ENCODE data around the gene VAV2.
A peak's percentile ranks its signal among the peaks of the same experiment; 100 is the strongest.

The VAV2 gene

DNA sequence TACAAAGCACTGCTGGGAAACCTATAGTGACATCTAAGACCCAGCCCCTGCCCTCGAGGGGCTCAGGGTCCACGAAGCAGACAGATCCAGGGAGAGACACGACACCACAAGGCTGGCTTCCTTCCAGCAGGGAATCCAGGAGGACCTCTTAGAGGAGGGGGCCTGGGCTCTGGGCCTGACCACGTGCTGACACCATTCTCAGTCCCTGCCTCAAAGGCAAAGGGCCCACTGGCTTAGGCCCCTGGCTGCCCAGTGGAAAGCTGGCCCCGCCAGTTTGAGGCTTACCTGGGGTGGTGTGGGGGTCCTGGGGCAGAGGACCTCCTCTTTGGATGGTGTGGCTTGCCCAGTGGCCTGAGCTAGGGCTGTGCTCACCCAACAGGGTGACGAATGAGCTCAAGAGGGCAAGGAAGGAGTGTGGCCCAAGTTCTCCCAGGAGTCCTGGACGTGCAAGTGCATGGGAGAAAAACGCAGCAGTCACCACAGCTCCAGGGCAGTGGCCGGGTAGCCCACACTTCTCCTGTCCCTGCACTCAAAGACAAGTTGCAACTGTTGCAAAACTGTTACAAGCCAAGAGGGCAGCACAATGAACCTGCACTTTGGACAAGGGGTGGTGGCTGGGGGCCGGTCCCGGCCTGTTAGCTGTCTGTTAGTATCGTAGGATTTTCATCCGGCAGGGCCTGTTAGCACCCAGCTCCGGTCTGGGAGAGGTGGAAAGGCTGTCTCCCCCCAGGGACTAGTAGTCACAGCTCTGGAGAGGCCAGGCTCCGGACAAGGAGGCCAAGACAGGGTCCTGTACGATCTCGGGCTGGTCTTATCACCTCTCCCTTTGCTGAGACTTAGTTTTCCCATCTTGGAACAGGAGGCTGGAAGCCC lies 252.5 kb downstream of the VAV2 start:
- Histone ChIP-seq H4K8ac (ENCODE audit: low read depth, low read length) (no peak overlapping the region), H3K4ac (ENCODE audit: low read depth, low read length) (no peak overlapping the region), H2BK12ac (ENCODE audit: low read length) (no peak overlapping the region), H3K4me1 (ENCODE audit: control insufficient read depth in 1 of 2, insufficient read depth in 2 of 2, low read length in 2 of 2) (peaks cover 2 to 9% of the 10 kb centered on the region in 2 experiments), H3K14ac (ENCODE audit: low read length) (no peak overlapping the region), H2AK5ac (ENCODE audit: low read length) (no peak overlapping the region), H4K12ac (ENCODE audit: low read depth, low read length) (no peak overlapping the region), H2BK120ac (ENCODE audit: insufficient read depth, low read length, poor library complexity) (no peak overlapping the region), H3K18ac (ENCODE audit: low read length) (no peak overlapping the region), H3K4me2 (ENCODE audit: low read length) (no peak overlapping the region), H3K27ac (ENCODE audit: low read depth, low read length) (no peak overlapping the region), H3K36me3 (ENCODE audit: control insufficient read depth in 1 of 2, insufficient read depth in 2 of 2, low read length in 2 of 2) (no peaks in the 10 kb centered on the region), H3K79me2 (ENCODE audit: control insufficient read depth, insufficient read depth, low read length, poor library complexity) (no peaks in the 10 kb centered on the region), H3K4me3 (ENCODE audit: low read depth, low read length) (no peak overlapping the region), H3K9ac (ENCODE audit: low read length) (no peak overlapping the region), H3K27me3 (ENCODE audit: insufficient read depth, low read length) (no peaks in the 10 kb centered on the region), H3K9me3 (ENCODE audit: insufficient read depth, low read depth, low read length) (no peaks in the 10 kb centered on the region), H4K91ac (ENCODE audit: low read depth, low read length) (no peak overlapping the region), H3K23ac (ENCODE audit: low read length) (no peak overlapping the region), H2AFZ (ENCODE audit: insufficient read depth, low read length, poor library complexity) (no peak overlapping the region), H3K79me1 (ENCODE audit: low read length) (no peaks in the 10 kb centered on the region), H2BK5ac (ENCODE audit: low read depth, low read length, poor library complexity) (no peak overlapping the region)
- DNase-seq: no peak
- no CpG with 5 or more reads among the region's 17 CpGs for WGBS (ENCODE audit: extremely low coverage, insufficient coverage, insufficient read length)

- H3K27me3 ChIP-seq (ENCODE audit: insufficient read depth, low read length): no peaks in the 10 kb centered on the region
- H3K79me2 ChIP-seq (ENCODE audit: control insufficient read depth, insufficient read depth, low read length, poor library complexity): no peaks in the 10 kb centered on the region
- no peak overlapping the region for H3K9ac ChIP-seq (ENCODE audit: low read length)
- no peaks in the 10 kb centered on the region for H3K9me3 ChIP-seq (ENCODE audit: insufficient read depth, low read depth, low read length)
- no peak overlapping the region for H4K12ac ChIP-seq (ENCODE audit: low read depth, low read length)
- no CpG with 5 or more reads among the region's 13 CpGs for WGBS (ENCODE audit: extremely low coverage, insufficient coverage, insufficient read length)
- H2BK120ac ChIP-seq (ENCODE audit: insufficient read depth, low read length, poor library complexity): no peak overlapping the region
- H2BK5ac ChIP-seq (ENCODE audit: low read depth, low read length, poor library complexity): no peak overlapping the region
- H3K18ac ChIP-seq (ENCODE audit: low read length): no peak overlapping the region
- DNase-seq: no peak
- H3K36me3 ChIP-seq (ENCODE audit: control insufficient read depth in 1 of 2, insufficient read depth in 2 of 2, low read length in 2 of 2): no peaks in the 10 kb centered on the region
- no peak overlapping the region for H3K14ac ChIP-seq (ENCODE audit: low read length)
- H2AFZ ChIP-seq (ENCODE audit: insufficient read depth, low read length, poor library complexity): no peak overlapping the region
- H3K27ac ChIP-seq (ENCODE audit: low read depth, low read length): no peak overlapping the region
- no peaks in the 10 kb centered on the region for H3K79me1 ChIP-seq (ENCODE audit: low read length)
- no peak overlapping the region for H4K91ac ChIP-seq (ENCODE audit: low read depth, low read length)
- H3K23ac ChIP-seq (ENCODE audit: low read length): no peak overlapping the region
- no peak overlapping the region for H2AK5ac ChIP-seq (ENCODE audit: low read length)
- H4K8ac ChIP-seq (ENCODE audit: low read depth, low read length): peak overlapping the region; percentile 5
- no peak overlapping the region for H2BK12ac ChIP-seq (ENCODE audit: low read length)
- peak overlapping the region; percentile 35 for H3K4me2 ChIP-seq (ENCODE audit: low read length)
- H3K4ac ChIP-seq (ENCODE audit: low read depth, low read length): no peak overlapping the region
- peaks cover 2 to 9% of the 10 kb centered on the region in 2 experiments for H3K4me1 ChIP-seq (ENCODE audit: control insufficient read depth in 1 of 2, insufficient read depth in 2 of 2, low read length in 2 of 2)
- H3K4me3 ChIP-seq (ENCODE audit: low read depth, low read length): no peak overlapping the region
These were observed 253.4 kb downstream of the VAV2 start for GRCh38 chr9:133738640-133739225.

GRCh38 chr9:133737774-133738639 lies 254.1 kb downstream of the VAV2 start, which contains the start of gene SARDH:
Gene SARDH, minus strand, starts transcription at chr9:133738352. Its CDS starts 4,179 bp downstream, at chr9:133734173.
- H4K91ac ChIP-seq (ENCODE audit: low read depth, low read length): no peak within 1 kb of the TSS
- WGBS (ENCODE audit: extremely low coverage, insufficient coverage, insufficient read length): no CpG with 5 or more reads among the region's 25 CpGs

DNA sequence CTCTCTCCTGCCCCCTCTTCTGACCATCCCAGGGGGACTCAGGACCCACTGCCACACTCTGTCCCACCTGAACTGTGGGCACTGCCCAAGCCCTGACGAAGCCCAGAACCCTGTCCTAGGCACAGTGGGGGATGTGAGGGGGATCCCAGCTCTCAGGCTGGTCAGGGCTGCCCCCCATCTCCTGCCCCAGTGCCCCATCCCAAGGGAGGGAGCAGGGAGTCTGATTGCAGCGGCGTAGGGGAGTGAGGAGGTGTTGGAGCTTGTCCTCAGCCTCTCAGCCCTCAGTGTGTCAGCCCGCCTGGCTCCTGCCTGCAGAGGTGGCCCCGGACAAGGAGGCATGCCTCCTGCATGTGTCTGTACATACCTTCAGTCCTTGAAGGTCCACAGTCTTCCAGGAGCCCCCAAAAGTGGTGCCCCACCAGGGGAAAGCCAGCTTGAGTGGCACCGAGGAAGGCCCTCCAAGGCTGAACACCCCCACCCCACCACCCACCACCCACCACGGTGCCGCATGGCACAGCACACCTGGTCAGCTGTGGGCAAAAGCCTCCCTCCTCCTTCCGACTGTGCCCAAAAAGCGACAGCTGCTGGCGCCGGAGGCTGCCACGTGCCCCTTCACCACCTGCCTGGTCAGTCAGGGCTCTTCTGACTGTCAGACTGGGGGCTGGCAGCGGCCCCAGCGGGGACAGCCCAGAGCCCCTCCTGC lies 254.9 kb downstream of the VAV2 start:
- Histone ChIP-seq H3K9ac (ENCODE audit: low read length) (no peak overlapping the region), H3K9me3 (ENCODE audit: insufficient read depth, low read depth, low read length) (no peaks in the 10 kb centered on the region), H2BK12ac (ENCODE audit: low read length) (no peak overlapping the region), H4K8ac (ENCODE audit: low read depth, low read length) (no peak overlapping the region), H2BK120ac (ENCODE audit: insufficient read depth, low read length, poor library complexity) (no peak overlapping the region), H4K91ac (ENCODE audit: low read depth, low read length) (no peak overlapping the region), H2BK5ac (ENCODE audit: low read depth, low read length, poor library complexity) (no peak overlapping the region), H3K4me2 (ENCODE audit: low read length) (no peak overlapping the region), H3K14ac (ENCODE audit: low read length) (no peak overlapping the region), H3K4me3 (ENCODE audit: low read depth, low read length) (no peak overlapping the region), H3K36me3 (ENCODE audit: control insufficient read depth in 1 of 2, insufficient read depth in 2 of 2, low read length in 2 of 2) (no peaks in the 10 kb centered on the region), H2AFZ (ENCODE audit: insufficient read depth, low read length, poor library complexity) (no peak overlapping the region), H3K27ac (ENCODE audit: low read depth, low read length) (no peak overlapping the region), H3K18ac (ENCODE audit: low read length) (no peak overlapping the region), H3K27me3 (ENCODE audit: insufficient read depth, low read length) (no peaks in the 10 kb centered on the region), H3K23ac (ENCODE audit: low read length) (no peak overlapping the region), H2AK5ac (ENCODE audit: low read length) (no peak overlapping the region), H3K79me2 (ENCODE audit: control insufficient read depth, insufficient read depth, low read length, poor library complexity) (no peaks in the 10 kb centered on the region), H3K4me1 (ENCODE audit: control insufficient read depth in 1 of 2, insufficient read depth in 2 of 2, low read length in 2 of 2) (peaks cover 2 to 9% of the 10 kb centered on the region in 2 experiments), H4K12ac (ENCODE audit: low read depth, low read length) (no peak overlapping the region), H3K79me1 (ENCODE audit: low read length) (no peaks in the 10 kb centered on the region), H3K4ac (ENCODE audit: low read depth, low read length) (no peak overlapping the region)
- WGBS (ENCODE audit: extremely low coverage, insufficient coverage, insufficient read length): no CpG with 5 or more reads among the region's 15 CpGs
- no peak for DNase-seq

More at GRCh38 chr9:133737774-133738639, 254.1 kb downstream of the VAV2 start, which contains the start of gene SARDH:
- Histone ChIP-seq H2BK5ac (ENCODE audit: low read depth, low read length, poor library complexity) (no peak within 1 kb of the TSS), H3K14ac (ENCODE audit: low read length) (no peak within 1 kb of the TSS), H3K4me2 (ENCODE audit: low read length) (peak within 1 kb of the TSS; percentile 35), H3K18ac (ENCODE audit: low read length) (no peak within 1 kb of the TSS), H2BK120ac (ENCODE audit: insufficient read depth, low read length, poor library complexity) (no peak within 1 kb of the TSS), H4K8ac (ENCODE audit: low read depth, low read length) (peak within 1 kb of the TSS; percentile 18), H3K4me3 (ENCODE audit: low read depth, low read length) (peak within 1 kb of the TSS; percentile 44), H3K9ac (ENCODE audit: low read length) (no peak within 1 kb of the TSS), H3K79me1 (ENCODE audit: low read length) (no peaks in the 10 kb centered on the region), H3K4ac (ENCODE audit: low read depth, low read length) (no peak within 1 kb of the TSS), H3K27ac (ENCODE audit: low read depth, low read length) (no peak within 1 kb of the TSS), H2BK12ac (ENCODE audit: low read length) (no peak within 1 kb of the TSS), H3K79me2 (ENCODE audit: control insufficient read depth, insufficient read depth, low read length, poor library complexity) (no peaks in the 10 kb centered on the region), H4K12ac (ENCODE audit: low read depth, low read length) (no peak within 1 kb of the TSS), H3K27me3 (ENCODE audit: insufficient read depth, low read length) (no peaks in the 10 kb centered on the region), H3K36me3 (ENCODE audit: control insufficient read depth in 1 of 2, insufficient read depth in 2 of 2, low read length in 2 of 2) (no peaks in the 10 kb centered on the region), H3K9me3 (ENCODE audit: insufficient read depth, low read depth, low read length) (no peaks in the 10 kb centered on the region), H2AFZ (ENCODE audit: insufficient read depth, low read length, poor library complexity) (no peak within 1 kb of the TSS), H3K23ac (ENCODE audit: low read length) (no peak within 1 kb of the TSS), H3K4me1 (ENCODE audit: control insufficient read depth in 1 of 2, insufficient read depth in 2 of 2, low read length in 2 of 2) (peaks cover 2 to 9% of the 10 kb centered on the region in 2 experiments), H2AK5ac (ENCODE audit: low read length) (no peak within 1 kb of the TSS)
- DNase-seq: peak in 1 of 2 donors; percentile 17
